HG03521 (cell line): ENCODE data around the gene PLEKHD1.
"Not testable (repeated sequence)": the region's sequence is repeated elsewhere in the genome, so short reads cannot be mapped to it uniquely, and the experiment has no call there.

Experiments
- ATAC-seq: cut with Tn5 transposase; IDR thresholded peaks from one replicate; pipeline ENCODE4 v1.9.1; 2021; ENCODE audit warnings: mild to moderate bottlenecking, moderate library complexity; ENCODE audit not compliant: unreplicated experiment

Gene PLEKHD1

DNA sequence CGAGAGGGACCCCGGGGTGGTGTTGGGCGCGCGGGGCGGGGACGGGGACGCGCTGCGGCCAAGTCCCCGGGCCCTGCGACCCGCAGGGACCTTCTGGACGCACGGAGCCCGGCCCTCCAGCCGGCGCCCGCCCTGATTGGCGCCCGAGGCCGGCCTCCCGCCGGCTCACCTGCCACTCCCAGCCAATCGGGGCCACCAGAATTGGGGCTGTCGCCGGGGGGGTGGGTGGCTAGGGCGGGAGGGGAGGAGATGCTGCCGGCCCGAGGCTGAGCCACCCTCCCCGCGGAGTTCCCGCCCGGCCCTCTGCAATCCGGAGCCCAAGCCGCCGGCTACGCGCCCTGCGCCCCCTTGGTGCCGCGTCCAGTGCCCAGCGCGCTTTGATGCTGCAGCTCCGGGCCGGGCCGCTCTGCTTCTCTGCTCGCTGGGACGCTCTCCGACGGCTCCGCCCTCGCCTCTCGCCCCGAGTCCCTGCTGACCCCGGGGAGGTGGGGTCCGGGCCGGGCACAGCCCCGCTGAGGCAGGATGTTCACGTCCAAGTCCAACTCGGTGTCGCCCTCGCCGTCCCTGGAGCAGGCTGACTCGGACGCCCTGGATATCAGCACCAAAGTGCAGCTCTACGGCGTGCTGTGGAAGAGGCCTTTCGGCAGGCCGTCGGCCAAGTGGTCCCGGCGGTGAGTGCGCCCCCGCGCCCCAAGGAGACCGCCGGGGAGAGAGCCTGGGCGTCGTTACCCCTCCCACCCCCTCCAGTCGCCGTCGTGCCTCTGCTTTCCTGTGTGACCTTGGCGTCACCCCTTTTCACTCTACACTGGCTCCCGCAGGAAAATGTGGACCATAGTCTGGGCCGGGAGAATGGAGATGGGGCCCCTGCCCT is at the start of gene PLEKHD1:
PLEKHD1 (plus strand) TSS at position 285 of the 871 bp plus-strand sequence; CDS start at position 523, 238 bp downstream.
- ATAC-seq = no peak

DNA sequence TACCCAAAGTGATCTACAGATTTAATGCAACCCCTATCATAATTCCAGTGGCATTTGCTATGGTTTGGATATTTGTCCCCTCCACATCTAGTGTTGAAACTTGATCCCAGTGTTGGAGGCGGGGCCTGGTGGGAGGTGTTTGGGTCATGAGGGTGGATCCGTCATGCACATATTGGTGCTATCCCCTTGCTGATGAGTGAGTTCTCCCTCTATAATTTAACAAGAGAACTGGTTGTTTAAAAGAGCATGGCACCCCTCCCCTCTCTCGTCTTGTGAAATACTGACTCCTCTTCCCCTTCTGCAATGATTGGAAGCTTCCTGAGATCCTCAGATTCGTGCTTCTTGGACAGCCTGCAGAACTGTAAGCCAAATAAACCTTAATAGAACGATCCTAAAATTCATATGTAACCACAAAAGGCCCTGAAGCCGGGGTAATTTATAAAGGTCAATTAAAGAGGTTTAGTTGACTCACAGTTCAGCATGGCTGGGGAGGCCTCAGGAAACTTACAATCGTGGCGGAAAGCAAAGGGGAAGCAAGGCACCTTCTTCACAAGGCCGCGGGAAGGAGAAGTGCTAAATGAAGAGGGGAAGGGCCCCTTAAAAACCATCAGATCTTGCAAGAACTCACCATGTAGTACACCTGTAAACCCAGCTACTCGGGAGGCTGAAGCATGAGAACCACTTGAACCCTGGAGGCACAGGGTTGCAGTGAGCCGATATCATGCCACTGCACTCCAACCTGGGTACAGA is 44.8 kb upstream of the PLEKHD1 start:
- ATAC-seq = no peak

DNA sequence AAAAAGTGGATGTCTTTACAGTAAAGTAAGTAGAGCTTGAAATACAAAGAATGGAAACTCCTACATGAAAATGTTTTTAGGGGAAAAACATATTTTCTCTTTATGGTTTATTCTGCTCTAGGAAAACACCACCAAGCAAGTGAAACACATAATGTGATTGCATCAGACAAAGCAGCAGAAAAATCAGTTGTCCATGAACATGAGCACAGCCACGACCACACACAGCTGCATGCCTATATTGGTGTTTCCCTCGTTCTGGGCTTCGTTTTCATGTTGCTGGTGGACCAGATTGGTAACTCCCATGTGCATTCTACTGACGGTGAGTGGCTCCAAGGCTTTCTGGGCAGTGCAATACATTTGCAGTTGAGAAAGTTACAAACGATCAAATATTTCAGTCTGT is 42.6 kb upstream of the PLEKHD1 start:
- no peak for ATAC-seq

DNA sequence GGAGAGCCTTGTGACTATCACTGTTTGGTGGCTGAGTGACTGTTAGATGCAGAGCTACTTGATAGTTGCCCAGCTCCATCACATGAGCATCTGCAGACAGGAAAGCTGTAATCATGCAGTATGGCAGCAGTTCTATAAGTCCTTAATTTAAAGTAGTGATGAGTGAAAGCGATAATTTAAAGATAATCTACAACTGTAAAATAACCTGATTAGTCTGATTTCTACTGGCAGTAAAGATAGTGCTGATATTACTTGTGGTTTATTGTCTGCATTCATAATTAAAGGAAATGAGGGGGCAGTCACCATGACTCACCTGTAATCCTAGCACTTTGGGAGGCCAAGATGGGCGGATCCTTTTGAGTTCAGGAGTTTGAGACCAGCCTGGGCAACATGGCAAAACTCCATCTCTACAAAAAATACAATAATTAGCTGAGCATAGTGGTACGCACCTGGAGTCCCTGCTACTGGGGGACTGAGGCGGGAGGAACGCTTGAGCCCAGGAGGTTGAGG is 41.2 kb upstream of the PLEKHD1 start:
- ATAC-seq = no peak

DNA sequence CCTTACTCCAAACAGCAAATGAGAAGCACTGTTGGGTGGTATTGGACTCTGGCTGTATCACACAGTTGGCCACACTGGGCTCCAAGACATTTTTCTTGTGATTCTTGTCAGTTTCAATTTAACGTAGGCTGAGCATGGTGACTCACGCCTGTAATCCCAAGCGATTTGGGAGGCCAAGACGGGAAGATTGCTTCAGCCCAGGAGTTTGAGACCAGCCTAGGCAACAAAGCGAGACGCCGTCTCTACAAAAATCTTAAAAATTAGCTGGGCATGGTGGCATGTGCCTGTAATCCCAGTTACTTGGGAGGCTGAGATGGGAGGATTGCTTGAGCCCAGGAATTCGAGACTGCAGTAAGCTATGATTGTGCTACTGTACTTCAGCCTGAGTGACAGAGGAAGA is 35.3 kb upstream of the PLEKHD1 start:
- no peak for ATAC-seq

DNA sequence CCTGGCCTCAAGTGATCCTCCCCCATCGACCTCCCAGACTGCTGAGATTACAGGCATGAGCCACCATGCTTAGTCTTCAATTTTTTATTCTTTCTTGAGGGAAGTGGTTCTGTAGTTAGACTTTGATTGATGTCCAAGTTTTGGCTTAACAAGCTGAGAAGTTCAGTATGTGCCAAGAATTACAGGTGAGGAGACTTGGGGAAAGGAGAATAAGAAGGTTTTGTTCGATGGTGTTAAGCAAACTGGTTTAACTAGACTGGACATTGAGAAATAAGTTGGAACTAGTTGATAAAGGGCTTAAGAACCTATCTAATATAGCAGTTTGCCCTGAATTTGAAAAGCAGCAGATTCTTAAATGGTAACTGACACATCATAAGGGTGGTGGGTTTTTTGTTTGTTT is 32.6 kb upstream of the PLEKHD1 start:
- no peak for ATAC-seq

DNA sequence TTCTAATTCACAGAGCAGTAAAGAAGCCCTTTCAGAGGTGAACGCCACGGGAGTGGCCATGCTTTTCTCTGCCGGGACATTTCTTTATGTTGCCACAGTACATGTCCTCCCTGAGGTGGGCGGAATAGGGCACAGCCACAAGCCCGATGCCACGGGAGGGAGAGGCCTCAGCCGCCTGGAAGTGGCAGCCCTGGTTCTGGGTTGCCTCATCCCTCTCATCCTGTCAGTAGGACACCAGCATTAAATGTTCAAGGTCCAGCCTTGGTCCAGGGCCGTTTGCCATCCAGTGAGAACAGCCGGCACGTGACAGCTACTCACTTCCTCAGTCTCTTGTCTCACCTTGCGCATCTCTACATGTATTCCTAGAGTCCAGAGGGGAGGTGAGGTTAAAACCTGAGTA is 26.2 kb upstream of the PLEKHD1 start:
- no peak for ATAC-seq

DNA sequence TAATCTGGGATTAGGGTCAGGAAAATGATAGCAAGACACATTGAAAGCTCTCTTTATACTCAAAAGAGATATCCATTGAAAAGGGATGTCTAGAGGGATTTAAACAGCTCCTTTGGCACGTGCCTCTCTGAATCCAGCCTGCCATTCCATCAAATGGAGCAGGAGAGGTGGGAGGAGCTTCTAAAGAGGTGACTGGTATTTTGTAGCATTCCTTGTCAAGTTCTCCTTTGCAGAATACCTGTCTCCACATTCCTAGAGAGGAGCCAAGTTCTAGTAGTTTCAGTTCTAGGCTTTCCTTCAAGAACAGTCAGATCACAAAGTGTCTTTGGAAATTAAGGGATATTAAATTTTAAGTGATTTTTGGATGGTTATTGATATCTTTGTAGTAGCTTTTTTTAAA is 25.4 kb upstream of the PLEKHD1 start:
- no peak for ATAC-seq

DNA sequence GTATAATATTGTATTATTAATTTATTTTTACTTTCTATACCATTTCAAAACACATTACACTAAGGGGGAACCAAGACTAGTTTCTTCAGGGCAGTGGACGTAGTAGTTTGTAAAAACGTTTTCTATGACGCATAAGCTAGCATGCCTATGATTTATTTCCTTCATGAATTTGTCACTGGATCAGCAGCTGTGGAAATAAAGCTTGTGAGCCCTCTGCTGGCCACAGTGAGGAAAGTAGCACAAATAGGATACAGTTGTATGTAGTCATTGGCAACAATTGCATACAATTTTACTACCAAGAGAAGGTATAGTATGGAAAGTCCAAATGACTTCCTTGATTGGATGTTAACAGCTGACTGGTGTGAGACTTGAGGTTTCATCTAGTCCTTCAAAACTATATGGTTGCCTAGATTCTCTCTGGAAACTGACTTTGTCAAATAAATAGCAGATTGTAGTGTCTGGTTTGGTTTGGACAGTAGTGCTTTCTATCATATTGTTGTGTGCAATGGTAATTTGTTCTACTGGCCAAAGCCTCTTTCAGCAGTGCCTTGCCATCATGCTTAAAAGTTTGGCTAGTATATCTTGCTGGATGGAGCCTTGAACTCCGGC is 24.3 kb upstream of the PLEKHD1 start:
- ATAC-seq = no peak

DNA sequence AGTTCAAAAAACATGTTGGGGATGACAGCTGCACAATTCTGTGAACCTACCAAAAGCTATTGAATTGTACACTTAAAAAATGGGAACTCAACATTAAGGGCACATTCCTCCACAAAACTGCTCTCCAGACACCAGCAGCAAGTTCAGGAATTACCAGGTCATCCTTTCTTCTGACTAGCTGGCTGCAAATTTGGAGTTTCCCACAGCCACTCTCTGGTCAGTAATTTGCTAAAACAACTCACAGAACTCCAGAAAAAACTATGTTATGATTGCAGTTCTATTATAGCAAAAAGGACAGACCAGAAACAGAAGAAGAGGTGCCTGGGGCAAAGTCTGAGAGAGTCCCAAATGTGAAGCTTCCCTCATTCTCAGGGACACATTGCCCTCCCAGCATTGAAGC is 20.1 kb upstream of the PLEKHD1 start:
- ATAC-seq = no peak

DNA sequence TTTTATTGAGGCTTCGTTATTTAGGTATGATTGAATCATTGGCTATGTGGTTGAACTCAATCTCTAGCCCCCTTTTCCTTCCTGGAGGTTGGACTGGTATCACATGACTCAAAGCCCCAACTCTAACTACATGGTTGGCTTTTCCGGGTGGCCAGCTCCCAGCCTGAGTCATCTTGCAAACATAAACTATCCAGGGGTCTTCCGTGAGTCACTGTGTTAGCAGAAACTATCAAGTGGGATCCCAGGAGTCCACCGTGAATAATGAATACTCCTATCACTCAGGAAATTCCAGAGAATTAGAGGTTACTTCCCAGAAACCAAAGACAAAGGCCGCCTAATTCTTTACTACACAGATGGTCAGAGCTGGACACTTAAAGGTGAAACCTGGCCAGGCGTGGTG is 19.7 kb upstream of the PLEKHD1 start:
- no peak for ATAC-seq

DNA sequence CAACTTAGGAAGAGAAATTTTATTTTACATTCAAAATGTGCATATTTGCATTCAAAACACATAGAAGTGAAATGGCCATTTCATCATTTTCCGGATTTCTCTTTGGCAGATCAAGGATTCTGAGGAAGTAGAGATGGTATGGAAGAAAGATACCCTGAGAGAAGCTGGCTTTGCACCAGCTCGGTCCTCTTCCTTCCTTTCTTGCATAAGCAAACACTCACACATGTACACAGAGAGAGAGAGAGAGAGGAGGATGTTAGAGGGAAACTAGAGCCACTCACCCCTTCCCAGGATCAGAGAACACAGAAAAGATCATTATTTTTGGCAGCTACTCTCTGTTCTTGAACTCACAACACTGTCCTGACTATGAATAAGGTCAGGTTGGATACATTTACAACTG is 15.6 kb upstream of the PLEKHD1 start:
- no peak for ATAC-seq

DNA sequence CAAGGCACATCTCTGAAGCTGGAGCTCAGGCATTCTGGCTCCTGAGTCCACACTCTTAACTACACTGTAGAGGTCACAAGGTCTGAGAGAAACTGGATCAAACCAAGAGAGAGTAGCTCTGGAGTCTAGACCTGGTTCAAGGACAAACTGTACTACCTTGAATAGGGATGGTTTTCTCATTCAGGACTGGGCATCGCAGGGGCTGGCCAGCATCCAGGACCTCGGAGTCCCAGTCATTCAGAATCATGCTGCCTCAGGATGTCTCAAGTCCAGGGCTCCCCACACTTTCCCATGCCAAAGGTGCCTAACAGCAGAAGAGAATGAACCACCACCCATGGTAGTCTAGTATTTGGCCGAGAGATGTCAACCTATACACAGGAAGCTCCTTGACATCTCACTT is 13.1 kb upstream of the PLEKHD1 start:
- ATAC-seq = no peak

DNA sequence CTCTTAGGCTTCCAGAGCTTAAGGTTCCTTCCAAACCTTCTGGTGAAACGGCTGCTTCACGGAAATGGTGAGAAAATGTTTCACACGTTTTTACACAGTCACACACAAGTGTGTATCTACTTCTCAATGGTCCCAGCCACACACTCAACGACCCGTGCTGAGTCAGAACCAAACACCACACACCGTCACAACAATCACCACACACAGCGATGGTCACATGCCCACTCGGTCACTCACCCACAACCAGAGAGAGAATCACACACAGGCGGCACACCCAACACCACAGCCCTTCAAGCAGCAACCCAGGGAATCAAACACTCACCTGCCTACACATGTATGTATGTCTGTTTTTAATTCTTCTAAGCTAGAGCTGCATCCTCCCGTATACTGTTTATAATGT is 12.6 kb upstream of the PLEKHD1 start:
- ATAC-seq = no peak

DNA sequence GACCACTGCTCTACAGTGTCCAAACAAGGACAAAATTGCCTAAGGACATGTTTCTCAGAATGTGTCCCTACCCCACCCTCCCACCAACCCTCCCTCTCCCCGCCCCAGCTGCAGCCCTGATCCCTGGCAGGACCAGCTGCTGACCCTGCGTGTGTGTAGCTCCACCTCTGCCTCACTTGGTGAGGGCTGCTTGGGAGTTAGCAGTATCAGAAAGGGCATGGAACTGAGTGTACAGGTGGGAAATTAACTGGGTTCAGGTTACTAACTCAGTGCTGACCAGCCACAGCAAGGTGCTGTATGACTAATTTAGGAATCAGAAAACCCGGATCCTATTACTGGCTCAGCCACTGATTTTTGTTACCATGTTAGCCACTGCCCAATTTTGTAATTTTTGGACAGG is 11.3 kb upstream of the PLEKHD1 start:
- ATAC-seq = no peak

DNA sequence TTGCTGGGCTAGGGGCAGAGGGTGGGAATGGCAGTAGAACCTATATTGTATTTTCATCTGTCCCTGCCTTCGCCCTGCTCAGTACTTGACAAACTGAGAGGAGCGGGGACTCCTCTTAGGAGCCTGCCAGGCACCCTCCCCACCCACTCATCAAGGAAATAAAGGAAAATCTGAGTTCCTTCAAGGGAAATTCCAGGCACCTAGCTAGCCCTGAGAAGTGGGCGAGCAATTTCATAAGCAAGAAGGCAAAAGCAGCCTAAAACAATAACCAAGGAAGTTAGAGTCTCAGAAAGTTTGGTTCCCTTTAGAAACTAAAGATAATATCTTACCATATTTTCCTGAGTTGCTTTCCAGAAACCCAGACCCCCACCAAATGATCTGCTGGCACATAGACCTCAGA is 10.6 kb upstream of the PLEKHD1 start:
- ATAC-seq = no peak

DNA sequence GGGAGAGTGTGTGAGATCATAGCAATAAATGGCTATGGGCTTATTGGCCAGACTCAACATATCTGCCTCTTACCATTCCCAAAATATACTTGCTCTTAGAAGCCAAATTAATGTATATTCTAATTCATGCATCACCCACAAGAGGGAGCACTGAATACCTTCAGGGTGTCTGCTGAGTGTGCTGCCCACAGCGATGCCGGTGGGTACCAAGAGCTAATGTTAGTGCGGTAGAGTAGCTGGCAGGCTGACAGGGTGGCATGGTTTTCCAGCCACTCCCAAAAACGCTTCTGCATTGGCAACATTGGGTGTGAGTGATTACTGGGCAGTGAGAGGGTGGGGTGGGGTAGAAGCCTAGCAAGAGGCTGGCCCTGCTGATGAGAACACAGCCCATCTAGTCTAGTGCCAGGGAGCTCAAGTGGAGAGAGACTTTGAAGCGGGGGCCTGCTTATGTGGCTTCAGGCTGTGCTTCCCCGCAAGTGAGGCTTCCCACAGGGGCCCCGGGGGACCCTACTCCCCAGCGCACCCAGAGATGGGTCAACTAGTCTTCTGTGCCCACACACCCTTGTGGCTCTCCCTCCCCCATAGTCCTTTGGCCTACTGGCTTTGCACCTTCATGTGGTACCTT is 9.2 kb upstream of the PLEKHD1 start:
- no peak for ATAC-seq

DNA sequence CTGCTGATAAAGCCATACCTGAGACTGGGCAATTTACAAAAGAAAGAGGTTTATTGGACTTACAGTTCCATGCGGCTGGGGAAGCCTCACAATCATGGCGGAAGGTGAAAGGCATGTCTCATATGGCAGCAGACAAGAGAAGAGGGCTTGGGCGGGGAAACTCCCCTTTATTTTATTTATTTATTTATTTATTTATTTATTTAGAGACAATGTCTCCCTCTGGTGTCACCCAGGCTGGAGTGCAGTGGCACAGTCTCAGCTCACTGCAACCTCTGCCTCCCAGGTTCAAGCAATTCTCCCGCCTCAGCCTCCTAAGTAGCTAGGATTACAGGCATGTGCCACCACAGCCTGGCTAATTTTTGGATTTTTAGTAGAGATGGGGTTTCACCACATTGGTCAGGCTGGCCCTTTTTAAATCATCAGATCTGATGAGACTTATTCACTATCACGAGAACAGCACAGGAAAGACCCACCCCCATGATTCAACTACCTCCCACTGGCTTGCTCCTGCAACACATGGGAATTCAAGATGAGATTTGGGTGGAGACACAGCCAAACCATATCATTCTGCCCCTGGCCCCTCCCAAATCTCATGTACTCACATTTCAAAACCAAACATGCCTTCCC is 7.6 kb upstream of the PLEKHD1 start:
- not testable (repeated sequence) for ATAC-seq

DNA sequence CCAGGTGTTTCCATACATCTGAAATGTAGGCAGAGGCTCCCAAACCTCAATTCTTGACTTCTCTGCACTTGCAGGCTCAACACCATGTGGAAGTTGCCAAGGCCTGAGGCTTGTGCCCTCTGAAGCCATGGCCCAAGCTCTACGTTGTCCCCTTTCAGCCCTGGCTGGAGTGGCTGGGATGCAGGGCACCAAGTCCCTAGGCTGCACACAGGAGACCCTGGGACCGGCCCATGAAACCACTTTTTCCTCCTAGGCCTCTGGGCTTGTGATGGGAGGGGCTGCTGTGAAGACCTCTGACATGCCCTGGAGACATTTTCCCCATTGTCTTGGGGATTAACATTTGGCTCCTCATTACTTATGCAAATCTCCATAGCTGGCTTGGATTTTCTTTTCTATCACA is 6.5 kb upstream of the PLEKHD1 start:
- not testable (repeated sequence) for ATAC-seq

DNA sequence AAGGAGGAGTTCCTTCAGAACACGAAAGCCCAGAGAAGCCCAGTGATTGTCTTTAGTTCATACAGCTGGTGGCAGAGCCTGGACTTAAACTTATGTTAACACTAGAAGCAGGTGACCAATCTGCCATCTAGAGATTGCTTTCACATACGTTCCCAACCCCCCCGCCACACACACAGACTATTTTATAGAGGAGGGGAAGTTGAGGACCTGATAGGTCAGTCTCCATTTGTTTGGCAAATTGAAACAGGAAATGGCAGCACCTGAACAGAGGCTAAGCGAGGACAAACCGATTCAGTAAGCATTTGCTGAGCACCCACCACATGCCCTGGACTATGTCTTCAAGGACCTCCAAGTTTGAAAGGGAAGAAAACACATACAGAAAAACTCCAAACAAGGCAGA is 4.8 kb upstream of the PLEKHD1 start:
- no peak for ATAC-seq

DNA sequence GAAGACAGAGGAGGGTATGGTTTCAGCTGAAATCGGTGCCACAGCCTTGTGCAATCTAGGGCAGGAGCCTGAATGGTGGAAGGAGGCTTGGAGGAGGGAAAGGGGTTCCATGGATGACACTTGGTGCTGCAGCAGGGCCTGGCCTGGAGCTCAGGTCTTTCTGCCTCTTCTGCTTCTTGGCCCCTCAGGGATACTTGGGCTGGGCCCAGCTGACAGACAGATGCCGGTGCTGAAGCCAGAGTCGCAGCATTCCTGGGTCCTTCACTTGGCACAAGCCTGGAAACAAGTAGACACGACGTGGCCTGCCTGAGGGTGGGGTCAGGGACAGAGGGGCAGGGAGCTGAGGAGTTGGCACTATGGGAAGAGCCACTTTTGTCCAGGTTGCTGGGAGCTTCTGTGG is 4.4 kb upstream of the PLEKHD1 start:
- no peak for ATAC-seq
